PC-3 (cell line): ENCODE data around the gene ZNF316.

Experiments used
- CTCF ChIP-seq: fragments of 300-600 bp; sonication (generic); conservative IDR thresholded peaks from 2 replicates; pipeline ENCODE4 v1.5.1; 2017; ENCODE audit warnings: antibody characterized with exemption, low read depth, mild to moderate bottlenecking, low read length
- EZH2 ChIP-seq: fragments of 300-600 bp; sonication (generic); IDR thresholded peaks from one replicate; pipeline ENCODE4 v1.6.1; 2017; ENCODE audit warnings: antibody characterized with exemption, mild to moderate bottlenecking, low read length; ENCODE audit not compliant: unreplicated experiment
- EZH2phosphoT487 ChIP-seq: fragments of 300-600 bp; sonication (generic); IDR thresholded peaks from 2 replicates; pipeline ENCODE4 v1.6.1; 2018; ENCODE audit warnings: mild to moderate bottlenecking, antibody characterized with exemption, low read length, borderline replicate concordance

- no peak for TF ChIP-seq CTCF
- TF ChIP-seq EZH2: no peak
- no peak for TF ChIP-seq EZH2phosphoT487
Observed at GRCh38 chr7:6608081-6608480, 29.0 kb upstream of the ZNF316 start.
